ENCODE data around the gene ZNF558. TPM values are rescaled to one million over a fixed set of nuclear protein-coding genes. Genes with fewer than 3 reads are reported as not detected.

Gene ZNF558
- total RNA-seq, 1 experiment from 2014 or later = 18.7 TPM

DNA sequence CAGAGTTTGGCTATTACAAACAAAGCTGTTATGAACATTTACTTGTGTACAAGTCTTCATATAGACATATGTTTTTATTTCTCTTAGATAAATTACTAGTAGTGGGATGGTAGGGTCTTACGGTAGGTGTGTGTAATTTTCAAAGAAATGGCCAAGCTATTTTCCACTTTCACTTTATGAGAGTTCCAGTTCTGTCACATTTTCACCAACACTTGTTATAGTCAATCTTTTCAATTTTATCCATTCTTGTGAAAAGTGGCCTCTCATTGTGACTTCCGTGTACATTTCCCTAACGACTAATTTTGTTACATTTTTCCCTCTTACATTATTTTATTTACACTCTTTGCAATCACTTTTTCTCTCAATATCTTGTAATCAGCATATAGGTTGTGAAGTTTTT, 18.4 kb upstream of the ZNF558 start:
- no peak overlapping the region for H3K4me3 ChIP-seq (ENCODE audit: low read depth, low read length, poor library complexity, severe bottlenecking)
- no peak overlapping the region for H3K27ac ChIP-seq (ENCODE audit: low read depth, low read length, poor library complexity, severe bottlenecking)
- H3K27me3 ChIP-seq (replicated peaks; ENCODE audit: insufficient read depth, low read depth, low read length, poor library complexity) = no peaks in the 10 kb centered on the region
- TF ChIP-seq EZH2 (IDR thresholded peaks at IDR 0.05; ENCODE audit: borderline replicate concordance, low read depth, low read length, poor library complexity, severe bottlenecking) = no peak
- TF ChIP-seq, protein P1, sequence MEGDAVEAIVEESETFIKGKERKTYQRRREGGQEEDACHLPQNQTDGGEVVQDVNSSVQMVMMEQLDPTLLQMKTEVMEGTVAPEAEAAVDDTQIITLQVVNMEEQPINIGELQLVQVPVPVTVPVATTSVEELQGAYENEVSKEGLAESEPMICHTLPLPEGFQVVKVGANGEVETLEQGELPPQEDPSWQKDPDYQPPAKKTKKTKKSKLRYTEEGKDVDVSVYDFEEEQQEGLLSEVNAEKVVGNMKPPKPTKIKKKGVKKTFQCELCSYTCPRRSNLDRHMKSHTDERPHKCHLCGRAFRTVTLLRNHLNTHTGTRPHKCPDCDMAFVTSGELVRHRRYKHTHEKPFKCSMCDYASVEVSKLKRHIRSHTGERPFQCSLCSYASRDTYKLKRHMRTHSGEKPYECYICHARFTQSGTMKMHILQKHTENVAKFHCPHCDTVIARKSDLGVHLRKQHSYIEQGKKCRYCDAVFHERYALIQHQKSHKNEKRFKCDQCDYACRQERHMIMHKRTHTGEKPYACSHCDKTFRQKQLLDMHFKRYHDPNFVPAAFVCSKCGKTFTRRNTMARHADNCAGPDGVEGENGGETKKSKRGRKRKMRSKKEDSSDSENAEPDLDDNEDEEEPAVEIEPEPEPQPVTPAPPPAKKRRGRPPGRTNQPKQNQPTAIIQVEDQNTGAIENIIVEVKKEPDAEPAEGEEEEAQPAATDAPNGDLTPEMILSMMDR (conservative IDR thresholded peaks at IDR 0.05; ENCODE audit: low read depth, low read length) = no peak
- no peaks in the 10 kb centered on the region for H3K4me1 ChIP-seq (ENCODE audit: insufficient read depth, low read length, poor library complexity, severe bottlenecking)
- POLR2A ChIA-PET (ENCODE audit: low non-redundant PET) = no interaction called here
- CTCF ChIA-PET = no interaction called here
- H3K36me3 ChIP-seq (ENCODE audit: insufficient read depth, low read length, poor library complexity, severe bottlenecking) = no peaks in the 10 kb centered on the region
- BruUV-seq (replicated peaks) = no TSS peak
- H3K9me3 ChIP-seq (ENCODE audit: low read depth, low read length, poor library complexity, severe bottlenecking) = peaks cover 6% of the 10 kb centered on the region
- no peak for DNase-seq (ENCODE audit: low spot score)
- intact Hi-C loops (cut with micrococcal nuclease; ENCODE audit: unreplicated experiment) = no loop called here

DNA sequence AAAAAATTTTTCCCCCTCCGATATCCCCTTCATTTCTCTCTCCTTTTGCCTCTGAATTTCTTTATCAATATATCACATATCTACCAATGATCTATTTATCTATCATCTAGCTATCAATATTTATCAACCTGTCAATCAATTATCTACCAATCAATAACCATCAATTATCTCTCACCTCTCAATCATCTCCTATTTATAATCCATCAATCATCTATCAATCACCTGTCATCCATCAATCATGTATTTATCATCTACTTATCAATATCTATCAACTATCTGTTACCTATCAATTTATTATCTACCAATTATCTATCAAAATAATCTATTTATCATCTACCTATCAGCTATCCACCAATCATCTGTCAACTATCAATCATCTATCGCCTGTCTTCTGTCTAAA, 17.1 kb upstream of the ZNF558 start:
- H3K27ac ChIP-seq (ENCODE audit: low read depth, low read length, poor library complexity, severe bottlenecking) = no peak overlapping the region
- intact Hi-C loops (cut with micrococcal nuclease; ENCODE audit: unreplicated experiment) = no loop called here
- peaks cover 6% of the 10 kb centered on the region for H3K9me3 ChIP-seq (ENCODE audit: low read depth, low read length, poor library complexity, severe bottlenecking)
- BruUV-seq (replicated peaks) = no TSS peak
- no peak for DNase-seq (ENCODE audit: low spot score)
- no peaks in the 10 kb centered on the region for H3K4me1 ChIP-seq (ENCODE audit: insufficient read depth, low read length, poor library complexity, severe bottlenecking)
- H3K4me3 ChIP-seq (ENCODE audit: low read depth, low read length, poor library complexity, severe bottlenecking) = no peak overlapping the region
- POLR2A ChIA-PET (ENCODE audit: low non-redundant PET) = no interaction called here
- CTCF ChIA-PET = interaction anchor here (0.5 kb wide), 1 partner anchor 207 kb away, joined by 3 read pairs; no protein-coding TSS in a partner anchor
- no peaks in the 10 kb centered on the region for H3K36me3 ChIP-seq (ENCODE audit: insufficient read depth, low read length, poor library complexity, severe bottlenecking)
- TF ChIP-seq, protein P1 (conservative IDR thresholded peaks at IDR 0.05; ENCODE audit: low read depth, low read length) = no peak
- no peak for TF ChIP-seq EZH2 (IDR thresholded peaks at IDR 0.05; ENCODE audit: borderline replicate concordance, low read depth, low read length, poor library complexity, severe bottlenecking)
- H3K27me3 ChIP-seq (replicated peaks; ENCODE audit: insufficient read depth, low read depth, low read length, poor library complexity) = no peaks in the 10 kb centered on the region

DNA sequence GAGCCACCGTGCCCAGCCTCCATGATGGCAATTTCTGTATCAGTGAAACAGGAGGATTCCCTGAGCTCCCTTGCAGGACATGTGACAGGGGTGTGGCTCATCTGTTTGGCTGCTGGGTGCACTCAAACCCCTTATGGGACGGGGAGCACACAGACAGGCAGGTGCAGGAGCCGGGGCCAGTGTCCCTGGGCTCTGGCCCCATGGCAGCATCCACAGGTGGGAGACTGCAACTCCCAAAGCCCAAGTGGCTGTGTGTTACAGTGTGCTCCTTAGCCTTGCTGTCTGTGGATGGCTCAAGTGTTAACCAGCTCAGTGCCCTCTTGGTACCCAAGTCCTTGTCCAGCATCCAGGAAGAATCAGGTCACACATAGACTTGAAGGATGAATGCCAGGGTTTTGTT, 14.7 kb upstream of the ZNF558 start:
- H3K9me3 ChIP-seq (ENCODE audit: low read depth, low read length, poor library complexity, severe bottlenecking) = peaks cover 6% of the 10 kb centered on the region
- ChIA-PET POLR2A (ENCODE audit: low non-redundant PET) (no interaction called here), CTCF (no interaction called here)
- no peak for TF ChIP-seq EZH2 (IDR thresholded peaks at IDR 0.05; ENCODE audit: borderline replicate concordance, low read depth, low read length, poor library complexity, severe bottlenecking)
- TF ChIP-seq, protein P1 (conservative IDR thresholded peaks at IDR 0.05; ENCODE audit: low read depth, low read length) = no peak
- no peaks in the 10 kb centered on the region for H3K4me1 ChIP-seq (ENCODE audit: insufficient read depth, low read length, poor library complexity, severe bottlenecking)
- H3K27me3 ChIP-seq (replicated peaks; ENCODE audit: insufficient read depth, low read depth, low read length, poor library complexity) = no peaks in the 10 kb centered on the region
- intact Hi-C loops (cut with micrococcal nuclease; ENCODE audit: unreplicated experiment) = no loop called here
- no peak for DNase-seq (ENCODE audit: low spot score)
- BruUV-seq (replicated peaks) = no TSS peak
- no peak overlapping the region for H3K4me3 ChIP-seq (ENCODE audit: low read depth, low read length, poor library complexity, severe bottlenecking)
- H3K36me3 ChIP-seq (ENCODE audit: insufficient read depth, low read length, poor library complexity, severe bottlenecking) = no peaks in the 10 kb centered on the region
- no peak overlapping the region for H3K27ac ChIP-seq (ENCODE audit: low read depth, low read length, poor library complexity, severe bottlenecking)

All from A673 (cell line).